ENCODE data around the gene CMSS1.
"Not testable (repeated sequence)": the region's sequence is repeated elsewhere in the genome, so short reads cannot be mapped to it uniquely, and the experiment has no call there.

The CMSS1 gene

DNA sequence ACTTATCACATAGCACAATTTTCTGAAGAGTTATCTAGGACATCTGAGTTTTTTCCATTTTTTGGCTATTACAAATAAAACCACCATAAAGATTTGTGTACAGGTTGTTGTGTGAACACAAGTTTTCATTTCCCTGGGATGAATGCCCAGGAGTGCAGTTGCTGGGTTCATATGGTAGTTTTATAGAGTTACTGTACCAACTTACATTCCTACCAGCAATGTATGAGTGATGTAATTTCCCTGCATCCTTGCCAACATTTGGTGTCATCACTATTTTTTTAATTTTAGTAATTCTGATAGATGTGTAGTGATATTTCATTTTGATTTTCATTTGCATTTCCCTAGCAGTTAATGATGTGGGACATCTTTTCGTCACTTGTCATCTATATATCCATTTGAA lies 276.2 kb downstream of the CMSS1 start (continued):
- TF ChIP-seq, protein P1, sequence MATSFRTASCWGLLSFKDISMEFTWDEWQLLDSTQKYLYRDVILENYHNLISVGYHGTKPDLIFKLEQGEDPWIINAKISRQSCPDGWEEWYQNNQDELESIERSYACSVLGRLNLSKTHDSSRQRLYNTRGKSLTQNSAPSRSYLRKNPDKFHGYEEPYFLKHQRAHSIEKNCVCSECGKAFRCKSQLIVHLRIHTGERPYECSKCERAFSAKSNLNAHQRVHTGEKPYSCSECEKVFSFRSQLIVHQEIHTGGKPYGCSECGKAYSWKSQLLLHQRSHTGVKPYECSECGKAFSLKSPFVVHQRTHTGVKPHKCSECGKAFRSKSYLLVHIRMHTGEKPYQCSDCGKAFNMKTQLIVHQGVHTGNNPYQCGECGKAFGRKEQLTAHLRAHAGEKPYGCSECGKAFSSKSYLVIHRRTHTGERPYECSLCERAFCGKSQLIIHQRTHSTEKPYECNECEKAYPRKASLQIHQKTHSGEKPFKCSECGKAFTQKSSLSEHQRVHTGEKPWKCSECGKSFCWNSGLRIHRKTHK (tag by site-specific recombination; IDR thresholded peaks at IDR 0.05): no peak
- TF ChIP-seq ZNF501 (tag by site-specific recombination; IDR thresholded peaks at IDR 0.05) (no peak), GLI2 (tag by site-specific recombination; IDR thresholded peaks at IDR 0.05; ENCODE audit: borderline replicate concordance, low read depth) (no peak), ZNF600 (tag by site-specific recombination; IDR thresholded peaks at IDR 0.05) (no peak), ZNF2 (tag by site-specific recombination; IDR thresholded peaks at IDR 0.05) (no peak), ZNF214 (tag by site-specific recombination; IDR thresholded peaks at IDR 0.05; ENCODE audit: borderline replicate concordance) (no peak), ZNF266 (tag by site-specific recombination; IDR thresholded peaks at IDR 0.05; ENCODE audit: low read depth) (no peak), ZNF548 (tag by site-specific recombination; IDR thresholded peaks at IDR 0.05) (no peak)
- TF ChIP-seq, protein P2, sequence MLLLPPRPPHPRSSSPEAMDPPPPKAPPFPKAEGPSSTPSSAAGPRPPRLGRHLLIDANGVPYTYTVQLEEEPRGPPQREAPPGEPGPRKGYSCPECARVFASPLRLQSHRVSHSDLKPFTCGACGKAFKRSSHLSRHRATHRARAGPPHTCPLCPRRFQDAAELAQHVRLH (tag by site-specific recombination; IDR thresholded peaks at IDR 0.05): no peak

DNA sequence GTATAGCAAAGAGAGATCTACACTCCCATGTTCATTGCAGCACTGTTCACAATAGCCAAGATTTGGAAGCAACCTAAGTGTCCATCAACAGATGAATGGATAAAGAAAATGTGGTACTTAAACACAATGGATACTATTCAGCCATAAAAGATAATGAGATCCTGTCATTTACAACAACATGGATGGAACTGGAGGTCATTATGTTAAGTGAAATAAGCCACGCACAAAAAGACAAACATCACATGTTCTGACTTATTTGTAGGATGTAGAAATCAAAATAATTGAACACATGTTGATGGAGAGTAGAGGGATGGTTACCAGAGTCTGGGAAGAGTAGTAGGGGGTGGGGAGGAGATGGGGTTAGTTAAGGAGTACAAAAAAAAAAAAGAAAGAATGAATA lies 278.6 kb downstream of the CMSS1 start:
- POLR2A ChIA-PET; CTCF ChIA-PET; H3K36me3 ChIP-seq (ENCODE audit: control insufficient read depth in 2 of 2, insufficient read depth in 1 of 2, low read length in 2 of 2): not testable (repeated sequence)

DNA sequence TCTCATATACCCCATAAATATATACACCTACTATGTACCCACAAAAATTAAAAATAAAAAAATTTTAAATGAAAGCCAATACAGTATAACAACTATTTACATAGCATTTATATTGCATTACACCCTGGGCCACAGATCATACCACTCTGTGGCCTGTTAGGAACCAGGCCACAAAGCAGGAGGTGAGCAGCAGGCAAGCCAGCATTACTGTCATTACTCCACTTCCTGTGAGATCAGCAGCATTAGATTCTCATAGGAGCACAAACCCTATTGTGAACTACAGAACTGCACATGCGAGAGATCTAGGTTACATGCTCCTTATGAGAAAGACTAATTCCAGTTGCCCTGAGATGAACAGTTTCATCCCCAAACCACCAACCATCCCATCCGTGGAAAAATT lies 279.2 kb downstream of the CMSS1 start:
- CTCF ChIA-PET: no interaction called here
- 0 out of 2 replicates have a peak, but pooled peaks cover 4% of the 10 kb centered on the region for H3K4me1 ChIP-seq (ENCODE audit: control insufficient read depth, insufficient read depth, low read length)
- no peaks in the 10 kb centered on the region for H3K36me3 ChIP-seq (ENCODE audit: control insufficient read depth in 2 of 2, insufficient read depth in 1 of 2, low read length in 2 of 2)
- TF ChIP-seq ZFP69B (tag by site-specific recombination; IDR thresholded peaks at IDR 0.05) (no peak), ZBTB20 (tag by site-specific recombination; IDR thresholded peaks at IDR 0.05) (no peak), MZF1 (tag by site-specific recombination; IDR thresholded peaks at IDR 0.05; ENCODE audit: borderline replicate concordance) (no peak), ZNF621 (tag by site-specific recombination; IDR thresholded peaks at IDR 0.05) (no peak), GFI1B (tag by site-specific recombination; IDR thresholded peaks at IDR 0.05) (no peak), KLF1 (tag by site-specific recombination; IDR thresholded peaks at IDR 0.05) (no peak), ZNF121 (tag by site-specific recombination; IDR thresholded peaks at IDR 0.05) (no peak), ZNF549 (tag by site-specific recombination; IDR thresholded peaks at IDR 0.05) (no peak), RBAK (tag by site-specific recombination; IDR thresholded peaks at IDR 0.05) (no peak), ZNF10 (tag by site-specific recombination; IDR thresholded peaks at IDR 0.05) (no peak), ZNF416 (tag by site-specific recombination; IDR thresholded peaks at IDR 0.05) (no peak), ZNF311 (tag by site-specific recombination; IDR thresholded peaks at IDR 0.05; ENCODE audit: borderline replicate concordance) (no peak), ZNF24 (tag by site-specific recombination; IDR thresholded peaks at IDR 0.05) (no peak), MYNN (tag by site-specific recombination; IDR thresholded peaks at IDR 0.05; ENCODE audit: borderline replicate concordance) (no peak)
- TF ChIP-seq, protein P2 (tag by site-specific recombination; IDR thresholded peaks at IDR 0.05): no peak
- no peaks in the 10 kb centered on the region for H3K9me3 ChIP-seq (ENCODE audit: control insufficient read depth, insufficient read depth, low read depth, low read length)
- no peak overlapping the region for H3K27ac ChIP-seq (ENCODE audit: extremely low read depth, low read depth, low read length)
- H3K4me3 ChIP-seq (ENCODE audit: low read depth, low read length): no peak overlapping the region
- POLR2A ChIA-PET: no interaction called here

More for the DNA sequence above, 278.6 kb downstream of the CMSS1 start:
- H3K9me3 ChIP-seq (ENCODE audit: control insufficient read depth, insufficient read depth, low read depth, low read length); H3K4me3 ChIP-seq (ENCODE audit: low read depth, low read length); H3K27ac ChIP-seq (ENCODE audit: extremely low read depth, low read depth, low read length); H3K4me1 ChIP-seq (ENCODE audit: control insufficient read depth, insufficient read depth, low read length): not testable (repeated sequence)
